NCI-H1105 treated with DMSO at 0.1 percent for 48 hours (cell line): Measurements from ENCODE around the gene ZNF490.
"Not testable (repeated sequence)": the region's sequence is repeated elsewhere in the genome, so short reads cannot be mapped to it uniquely, and the experiment has no call there.

Experiments used
- DNase-seq: peaks from one replicate; lab custom pipeline; 2025; lab: John Stamatoyannopoulos, UW

The ZNF490 gene

GRCh38 chr19:12621253-12622024, 10.8 kb upstream of the ZNF490 start:
- DNase-seq: not testable (repeated sequence)

GRCh38 chr19:12617646-12618045, 7.0 kb upstream of the ZNF490 start:
- DNase-seq: no peak

GRCh38 chr19:12611361-12611699, 717 bp upstream of the ZNF490 start:
- DNase-seq: peak; percentile 63

GRCh38 chr19:12607631-12608030, 3.0 kb downstream of the ZNF490 start:
- DNase-seq: no peak

GRCh38 chr19:12606796-12607195, 3.8 kb downstream of the ZNF490 start:
- DNase-seq: no peak

- DNase-seq: no peak
Observed at GRCh38 chr19:12603714-12604113, 6.9 kb downstream of the ZNF490 start.

- no peak for DNase-seq
Observed at GRCh38 chr19:12597594-12597993, 13.0 kb downstream of the ZNF490 start.

GRCh38 chr19:12596927-12597548, 13.6 kb downstream of the ZNF490 start:
- DNase-seq: no peak

- DNase-seq: no peak
Observed at GRCh38 chr19:12596485-12596884, 14.1 kb downstream of the ZNF490 start.

- DNase-seq: no peak
Observed at GRCh38 chr19:12581100-12581499, 29.5 kb downstream of the ZNF490 start.

GRCh38 chr19:12580180-12580694, 30.4 kb downstream of the ZNF490 start:
- DNase-seq: no peak

- no peak for DNase-seq
Observed at GRCh38 chr19:12578641-12579040, 32.0 kb downstream of the ZNF490 start.

GRCh38 chr19:12574036-12574435, 36.6 kb downstream of the ZNF490 start:
- DNase-seq: peak; percentile 12

- no peak for DNase-seq
Observed at GRCh38 chr19:12567951-12568350, 42.7 kb downstream of the ZNF490 start.

- not testable (repeated sequence) for DNase-seq
Observed at GRCh38 chr19:12566380-12566779, 44.2 kb downstream of the ZNF490 start.

- DNase-seq: peak; percentile 80
Observed at GRCh38 chr19:12564016-12564664, 46.5 kb downstream of the ZNF490 start.

- no peak for DNase-seq
Observed at GRCh38 chr19:12555456-12555930, 55.1 kb downstream of the ZNF490 start.

GRCh38 chr19:12551060-12551832, 59.4 kb downstream of the ZNF490 start, which contains the start of gene ZNF564:
Gene ZNF564 (minus strand): TSS chr19:12551482. CDS start chr19:12551332, 150 bp downstream.
- peak; percentile 99 for DNase-seq

- no peak for DNase-seq
Observed at GRCh38 chr19:12546903-12547302, 63.7 kb downstream of the ZNF490 start.

- DNase-seq: no peak
Observed at GRCh38 chr19:12546068-12546467, 64.5 kb downstream of the ZNF490 start.

- DNase-seq: no peak
Observed at GRCh38 chr19:12545267-12545666, 65.3 kb downstream of the ZNF490 start.

- no peak for DNase-seq
Observed at GRCh38 chr19:12544401-12544876, 66.2 kb downstream of the ZNF490 start.
